HFFc6 (cell line): Measurements from ENCODE around the gene NOP58. TPM values are rescaled to one million over a fixed set of nuclear protein-coding genes. Genes with fewer than 3 reads are reported as not detected.

Source experiments
- DNase-seq: peaks from one replicate; pipeline ENCODE4 v3.0.0-alpha.2; 2018
- H3K27ac Mint-ChIP-seq: 2 replicates; pipeline ENCODE4 v1.8.0; 2020; ENCODE audit warnings: mild to moderate bottlenecking, mixed read lengths
- H3K27me3 Mint-ChIP-seq: 2 replicates; pipeline ENCODE4 v1.8.0; 2021; ENCODE audit warnings: mild to moderate bottlenecking, moderate library complexity, mixed read lengths; ENCODE audit not compliant: insufficient read depth
- H3K36me3 Mint-ChIP-seq: 2 replicates; pipeline ENCODE4 v1.8.0; 2021; ENCODE audit warnings: low read depth, mixed read lengths
- H3K4me1 Mint-ChIP-seq: 2 replicates; pipeline ENCODE4 v1.8.0; 2020; ENCODE audit warnings: low read depth, mixed read lengths
- H3K4me3 Mint-ChIP-seq: 2 replicates; pipeline ENCODE4 v1.8.0; 2020; ENCODE audit warnings: mild to moderate bottlenecking, moderate library complexity, mixed read lengths
- H3K9me3 Mint-ChIP-seq: 2 replicates; pipeline ENCODE4 v1.8.0; 2020; ENCODE audit warnings: mild to moderate bottlenecking, mixed read lengths
- total RNA-seq, 6 experiments: library from RNA; stranded (reverse); fragmentation: NEBNext Ultra II Directional; extraction: Animal tissue kit (Norgen Biotek cat#: 25700); gene quantifications; 2 replicates in 1 of 6; 3 replicates in 5 of 6; pipeline ENCODE4 v1.2.3, GENCODE V29; 2021
- TF ChIP-seq, protein P1 (sequence below): fragments of 200-600 bp; sonication (generic); IDR thresholded peaks from 2 replicates; pipeline ENCODE4 v1.5.0; 2021; ENCODE audit warnings: antibody characterized with exemption, mild to moderate bottlenecking

Gene NOP58
- total RNA-seq, 6 experiments from 2014 or later, result 50.2 to 61.9 (median 57.0) TPM

DNA sequence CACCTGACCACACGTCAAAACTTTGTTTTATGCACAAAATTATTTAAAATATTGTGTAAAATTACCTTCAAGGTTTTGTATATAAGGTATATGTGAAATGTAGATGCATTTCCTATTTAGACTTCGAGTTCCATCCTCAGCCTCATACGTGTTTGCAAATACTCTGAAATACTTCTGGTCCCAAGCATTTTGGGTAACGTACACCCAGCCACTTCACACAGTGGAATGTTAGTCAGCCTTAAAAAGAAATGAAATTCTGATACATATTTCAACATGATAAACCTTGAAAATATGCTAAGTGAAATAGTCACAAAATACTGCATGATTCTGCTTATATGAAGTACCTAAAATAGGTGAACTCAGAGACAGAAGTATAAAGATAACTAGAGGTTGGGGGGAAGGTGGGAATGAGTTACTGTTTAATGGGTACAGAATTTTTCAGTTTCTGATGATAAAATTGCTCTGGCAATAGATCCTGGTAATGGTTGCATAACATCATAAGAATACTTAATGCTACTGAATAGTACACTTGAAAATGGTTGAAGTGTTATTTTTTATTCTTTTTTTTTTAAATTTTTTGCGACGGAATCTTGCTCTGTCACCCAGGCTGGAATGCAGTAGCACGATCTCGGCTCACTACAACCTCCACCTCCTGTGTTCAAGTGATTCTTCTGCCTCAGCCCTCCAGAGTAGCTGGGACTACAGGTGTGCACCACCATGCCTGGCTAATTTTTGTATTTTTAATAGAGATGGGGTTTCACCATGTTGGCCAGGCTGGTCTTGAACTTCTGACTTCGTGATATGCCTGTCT is 24.0 kb downstream of the NOP58 start:
- Mint-ChIP-seq H3K36me3 (peaks cover 36% of the 10 kb centered on the region), H3K27ac (no peak overlapping the region), H3K4me3 (no peak overlapping the region), H3K27me3 (0 out of 2 replicates have a peak, but pooled peaks cover 2% of the 10 kb centered on the region), H3K9me3 (no peaks in the 10 kb centered on the region), H3K4me1 (peaks cover 38% of the 10 kb centered on the region)
- TF ChIP-seq, protein P1, sequence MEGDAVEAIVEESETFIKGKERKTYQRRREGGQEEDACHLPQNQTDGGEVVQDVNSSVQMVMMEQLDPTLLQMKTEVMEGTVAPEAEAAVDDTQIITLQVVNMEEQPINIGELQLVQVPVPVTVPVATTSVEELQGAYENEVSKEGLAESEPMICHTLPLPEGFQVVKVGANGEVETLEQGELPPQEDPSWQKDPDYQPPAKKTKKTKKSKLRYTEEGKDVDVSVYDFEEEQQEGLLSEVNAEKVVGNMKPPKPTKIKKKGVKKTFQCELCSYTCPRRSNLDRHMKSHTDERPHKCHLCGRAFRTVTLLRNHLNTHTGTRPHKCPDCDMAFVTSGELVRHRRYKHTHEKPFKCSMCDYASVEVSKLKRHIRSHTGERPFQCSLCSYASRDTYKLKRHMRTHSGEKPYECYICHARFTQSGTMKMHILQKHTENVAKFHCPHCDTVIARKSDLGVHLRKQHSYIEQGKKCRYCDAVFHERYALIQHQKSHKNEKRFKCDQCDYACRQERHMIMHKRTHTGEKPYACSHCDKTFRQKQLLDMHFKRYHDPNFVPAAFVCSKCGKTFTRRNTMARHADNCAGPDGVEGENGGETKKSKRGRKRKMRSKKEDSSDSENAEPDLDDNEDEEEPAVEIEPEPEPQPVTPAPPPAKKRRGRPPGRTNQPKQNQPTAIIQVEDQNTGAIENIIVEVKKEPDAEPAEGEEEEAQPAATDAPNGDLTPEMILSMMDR, result no peak
- no peak for DNase-seq

DNA sequence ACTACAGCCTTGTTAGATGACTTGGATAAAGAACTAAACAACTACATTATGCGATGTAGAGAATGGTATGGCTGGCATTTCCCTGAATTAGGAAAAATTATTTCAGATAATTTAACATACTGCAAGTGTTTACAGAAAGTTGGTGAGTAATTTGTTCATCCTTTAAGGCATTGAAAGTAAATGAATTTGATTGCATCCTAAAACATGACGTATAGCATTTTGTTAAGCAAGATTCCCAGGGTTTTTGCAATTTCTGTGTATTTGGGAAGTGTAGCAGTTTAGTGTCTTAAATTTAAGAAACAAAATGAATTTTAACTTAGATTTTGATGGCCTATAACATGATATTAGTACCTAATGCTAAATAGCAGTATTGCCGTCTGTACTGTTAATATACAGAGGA is 24.8 kb downstream of the NOP58 start:
- H3K27me3 Mint-ChIP-seq, result 0 out of 2 replicates have a peak, but pooled peaks cover 2% of the 10 kb centered on the region
- no peak overlapping the region for H3K27ac Mint-ChIP-seq
- TF ChIP-seq, protein P1, result no peak
- peaks cover 37% of the 10 kb centered on the region for H3K36me3 Mint-ChIP-seq
- no peak for DNase-seq
- H3K9me3 Mint-ChIP-seq, result no peaks in the 10 kb centered on the region
- peaks cover 45% of the 10 kb centered on the region for H3K4me1 Mint-ChIP-seq
- H3K4me3 Mint-ChIP-seq, result no peak overlapping the region

DNA sequence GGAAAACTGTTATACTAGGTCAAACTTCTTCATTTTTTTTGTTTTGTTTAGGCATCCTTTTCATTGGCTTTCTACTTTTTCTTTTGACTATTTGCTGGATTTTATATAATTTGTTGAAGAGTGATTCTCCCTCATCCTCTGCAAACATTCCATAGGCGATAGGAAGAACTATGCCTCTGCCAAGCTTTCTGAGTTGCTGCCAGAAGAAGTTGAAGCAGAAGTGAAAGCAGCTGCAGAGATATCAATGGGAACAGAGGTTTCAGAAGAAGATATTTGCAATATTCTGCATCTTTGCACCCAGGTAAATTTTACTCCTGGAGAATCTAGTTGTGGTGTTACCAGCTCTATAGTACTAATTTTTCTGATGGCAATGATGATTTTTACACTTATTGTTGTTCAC is 25.4 kb downstream of the NOP58 start:
- H3K27me3 Mint-ChIP-seq, result 0 out of 2 replicates have a peak, but pooled peaks cover 2% of the 10 kb centered on the region
- H3K4me1 Mint-ChIP-seq, result peaks cover 52% of the 10 kb centered on the region
- H3K9me3 Mint-ChIP-seq, result no peaks in the 10 kb centered on the region
- H3K36me3 Mint-ChIP-seq, result peaks cover 42% of the 10 kb centered on the region
- H3K27ac Mint-ChIP-seq, result peak overlapping the region; percentile 59
- DNase-seq, result no peak
- H3K4me3 Mint-ChIP-seq, result no peak overlapping the region
- TF ChIP-seq, protein P1, result no peak

DNA sequence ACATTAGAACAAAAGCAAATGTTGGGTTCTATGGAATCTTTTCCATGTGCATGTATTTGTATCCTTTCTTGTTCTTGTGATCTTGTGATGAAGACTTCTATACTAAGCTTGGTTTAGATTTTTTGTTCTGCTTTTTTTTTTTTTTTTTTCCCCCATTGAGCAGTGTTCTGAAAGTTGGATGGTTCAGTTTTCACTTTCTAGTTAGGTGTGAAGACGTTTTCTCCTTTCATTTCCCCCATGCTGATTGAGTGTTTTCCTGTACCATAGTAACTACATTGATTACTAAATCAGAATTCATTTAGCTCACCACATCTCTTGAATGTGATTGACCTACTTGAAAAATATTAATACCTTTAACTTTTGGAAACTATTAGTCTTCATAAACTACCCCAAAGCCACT is 34.1 kb downstream of the NOP58 start:
- H3K36me3 Mint-ChIP-seq, result peaks cover 59% of the 10 kb centered on the region
- peak overlapping the region; percentile 32; the same call in 1 of the 2 replicates for H3K27ac Mint-ChIP-seq
- no peaks in the 10 kb centered on the region; the same call in 1 of the 2 replicates for H3K27me3 Mint-ChIP-seq
- H3K9me3 Mint-ChIP-seq, result no peaks in the 10 kb centered on the region
- H3K4me1 Mint-ChIP-seq, result peaks cover 15% of the 10 kb centered on the region
- no peak for DNase-seq
- no peak overlapping the region for H3K4me3 Mint-ChIP-seq
- TF ChIP-seq, protein P1, result no peak

DNA sequence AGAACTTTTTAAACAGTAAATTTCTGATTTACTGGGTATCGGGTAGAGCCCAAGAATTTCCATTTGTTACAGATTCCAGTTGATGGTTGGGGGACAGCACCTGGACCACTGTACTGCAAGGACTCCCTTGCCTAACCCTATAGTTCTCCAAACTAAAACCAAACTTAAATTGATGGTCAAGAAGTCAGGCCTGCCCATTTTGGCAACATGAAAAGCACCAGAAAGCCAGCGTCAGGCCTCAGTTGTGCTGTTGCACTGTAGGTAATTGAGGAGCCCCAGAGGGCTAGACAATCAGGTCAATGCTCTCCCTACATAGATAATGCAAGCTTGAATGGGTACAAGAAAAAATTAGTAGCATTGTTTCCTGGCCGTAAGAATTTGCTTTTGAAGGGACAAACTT is 40.5 kb downstream of the NOP58 start:
- Mint-ChIP-seq H3K4me3 (no peak overlapping the region), H3K36me3 (peaks cover 45% of the 10 kb centered on the region), H3K27ac (no peak overlapping the region), H3K9me3 (no peaks in the 10 kb centered on the region), H3K4me1 (no peaks in the 10 kb centered on the region), H3K27me3 (no peaks in the 10 kb centered on the region; the same call in 1 of the 2 replicates)
- TF ChIP-seq, protein P1, result no peak
- DNase-seq, result no peak
